ENCODE data around the gene HERC2.

- TF ChIP-seq CTCF (IDR thresholded peaks at IDR 0.05), result no peak
- TF ChIP-seq EP300 (IDR thresholded peaks at IDR 0.05), result no peak
- no peak for TF ChIP-seq POLR2A (IDR thresholded peaks at IDR 0.05)
Observed at GRCh38 chr15:28096670-28097431, 225.1 kb downstream of the HERC2 start.

Data from ovary (tissue), 3 donors.